ENCODE data around the gene SLC45A1. TPM values are rescaled to one million over a fixed set of nuclear protein-coding genes. Genes with fewer than 3 reads are reported as not detected.
"Not testable (repeated sequence)": the region's sequence is repeated elsewhere in the genome, so short reads cannot be mapped to it uniquely, and the experiment has no call there.

SLC45A1 gene
- 0.49 TPM for total RNA-seq

- DNase-seq: no peak
These were observed at the start of gene SLC45A1 for GRCh38 chr1:8317647-8318381. SLC45A1 (plus strand) TSS chr1:8318114; CDS start chr1:8324330, 6,216 bp downstream.

DNA sequence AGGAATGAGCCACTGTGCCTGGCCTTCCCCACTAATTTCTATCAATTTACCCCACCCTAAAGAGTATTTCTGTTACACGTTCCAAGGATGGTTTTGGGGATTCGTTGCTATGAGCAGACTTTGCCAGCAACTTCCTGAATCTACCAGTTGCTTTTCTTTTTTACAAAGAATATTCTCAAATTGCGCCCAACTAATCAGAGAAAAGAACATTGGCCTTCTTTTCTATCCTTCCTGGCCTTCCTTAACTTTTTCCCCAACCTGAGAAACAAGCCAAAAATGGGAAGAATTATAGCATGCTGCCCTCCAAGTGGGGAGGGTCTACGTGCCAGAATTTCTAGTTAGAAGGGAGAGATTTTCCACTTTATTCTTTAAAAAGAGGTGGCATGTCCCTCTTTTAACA lies 44.9 kb upstream of the SLC45A1 start:
- DNase-seq: no peak

GRCh38 chr1:8274352-8274751 lies 43.6 kb upstream of the SLC45A1 start:
- no peak for DNase-seq

- no peak for DNase-seq
These were observed 41.6 kb upstream of the SLC45A1 start for GRCh38 chr1:8276173-8276914.

- no peak for DNase-seq
These were observed 41.0 kb upstream of the SLC45A1 start for GRCh38 chr1:8276932-8277331.

DNA sequence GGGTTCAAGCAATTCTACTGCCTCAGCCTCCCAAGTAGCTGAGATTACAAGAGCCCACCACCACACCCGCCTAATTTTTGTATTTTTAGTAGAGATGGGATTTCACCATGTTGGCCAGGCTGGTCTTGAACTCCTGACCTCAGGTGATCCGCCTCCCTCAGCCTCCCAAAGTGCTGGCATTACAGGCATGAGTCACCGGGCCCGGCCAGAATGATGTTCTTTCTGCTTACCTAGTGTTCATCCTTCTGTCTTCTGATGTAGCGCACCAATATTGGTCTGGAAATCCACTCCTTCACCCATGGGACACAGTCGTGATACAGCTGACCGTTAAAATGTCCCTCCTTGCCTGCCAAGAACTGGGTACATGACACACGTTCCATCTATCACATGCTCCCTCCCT lies 39.2 kb upstream of the SLC45A1 start:
- DNase-seq: not testable (repeated sequence)

- DNase-seq: no peak
These were observed 35.9 kb upstream of the SLC45A1 start for GRCh38 chr1:8281843-8282509.

GRCh38 chr1:8283058-8283884 lies 34.6 kb upstream of the SLC45A1 start:
- DNase-seq: no peak

DNA sequence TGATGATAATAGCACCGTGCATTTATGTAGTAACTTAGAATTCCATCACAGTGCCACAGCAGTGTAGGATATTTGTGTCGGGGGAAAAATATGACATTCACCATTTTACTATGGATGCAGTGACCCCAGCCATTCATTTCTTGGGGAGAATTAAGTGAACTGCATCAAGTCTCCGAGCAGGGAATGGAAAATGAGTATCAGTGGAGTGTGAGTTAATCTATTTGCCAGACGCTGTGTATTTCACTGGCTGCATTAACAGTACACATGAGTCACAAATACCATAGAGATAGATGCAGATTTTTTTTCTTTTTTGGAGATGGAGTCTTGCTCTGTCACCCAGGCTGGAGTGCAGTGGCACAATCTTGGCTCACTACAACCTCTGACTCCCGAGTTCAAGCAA lies 33.8 kb upstream of the SLC45A1 start:
- peak; percentile 7 for DNase-seq

- DNase-seq: no peak
These were observed 32.8 kb upstream of the SLC45A1 start for GRCh38 chr1:8285103-8285502.

DNA sequence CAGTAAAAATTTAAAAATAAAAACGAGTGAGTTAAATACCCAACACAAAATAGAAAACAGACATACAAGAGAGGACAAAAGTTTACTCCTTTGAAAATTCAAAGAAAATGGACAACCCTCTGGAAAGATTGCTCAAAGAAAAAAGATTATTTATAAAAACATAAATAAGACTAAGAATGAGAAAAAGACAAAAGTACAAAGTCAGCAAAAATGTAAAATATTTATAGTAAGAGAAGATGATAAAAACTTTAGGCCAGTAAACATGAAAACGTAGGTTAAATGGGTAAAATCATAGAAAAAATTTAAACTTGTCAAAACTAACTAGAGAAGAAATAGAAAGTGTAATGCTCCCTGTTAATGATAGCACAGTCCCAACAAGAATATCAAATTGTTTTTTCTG lies 31.9 kb upstream of the SLC45A1 start:
- no peak for DNase-seq

- DNase-seq: no peak
These were observed 24.8 kb upstream of the SLC45A1 start for GRCh38 chr1:8293118-8293517.

- no peak for DNase-seq
These were observed 24.2 kb upstream of the SLC45A1 start for GRCh38 chr1:8293641-8294169.

DNA sequence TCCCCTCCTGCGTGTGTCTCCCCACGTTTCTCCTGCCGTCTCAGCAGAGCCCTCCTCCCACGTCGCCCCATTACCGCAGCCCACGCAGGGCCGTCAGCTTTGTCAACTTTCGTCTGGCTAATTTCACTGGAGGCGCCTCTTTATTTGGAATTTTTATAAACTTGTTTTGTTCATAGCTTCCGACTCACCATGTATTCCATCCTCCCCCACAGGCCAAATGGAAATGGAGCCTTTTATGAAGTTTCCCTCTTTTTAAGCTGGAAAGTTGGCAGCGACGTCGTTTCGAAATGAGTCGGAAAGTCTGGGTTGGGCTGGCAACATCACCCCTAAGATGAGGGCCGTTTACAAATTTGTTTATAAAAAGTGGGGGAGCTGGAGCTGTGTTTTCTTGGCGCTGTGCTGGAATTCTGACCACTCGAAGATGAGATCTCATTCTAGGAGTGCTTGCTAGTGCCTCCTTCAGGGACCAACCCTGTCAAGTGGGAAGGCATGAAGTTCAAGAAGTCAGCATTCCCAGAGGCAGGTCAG lies 23.7 kb upstream of the SLC45A1 start:
- no peak for DNase-seq

GRCh38 chr1:8297245-8297644 lies 20.7 kb upstream of the SLC45A1 start:
- DNase-seq: no peak

GRCh38 chr1:8299963-8300362 lies 18.0 kb upstream of the SLC45A1 start:
- no peak for DNase-seq

GRCh38 chr1:8302081-8302956 lies 15.6 kb upstream of the SLC45A1 start:
- DNase-seq: no peak

- no peak for DNase-seq
These were observed 14.8 kb upstream of the SLC45A1 start for GRCh38 chr1:8303141-8303540.

DNA sequence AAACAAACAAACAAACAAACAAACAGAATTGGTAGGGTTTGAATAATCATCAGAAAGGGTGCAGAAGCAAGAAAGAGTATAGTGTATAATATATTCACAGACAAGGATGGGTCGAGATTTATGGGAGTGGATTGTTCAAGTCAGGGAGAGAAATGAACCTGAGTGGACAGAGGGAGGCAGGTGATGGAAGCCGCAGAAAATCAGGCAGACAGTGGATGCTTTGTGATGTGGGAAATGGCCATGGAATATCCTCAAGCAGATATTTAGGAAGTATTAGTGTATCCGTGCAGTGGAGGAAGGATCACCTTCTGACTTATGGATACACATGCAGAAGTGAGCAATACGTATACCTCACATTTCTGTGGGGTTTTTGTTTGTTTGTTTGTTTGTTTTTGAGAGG lies 14.0 kb upstream of the SLC45A1 start:
- DNase-seq: no peak

DNA sequence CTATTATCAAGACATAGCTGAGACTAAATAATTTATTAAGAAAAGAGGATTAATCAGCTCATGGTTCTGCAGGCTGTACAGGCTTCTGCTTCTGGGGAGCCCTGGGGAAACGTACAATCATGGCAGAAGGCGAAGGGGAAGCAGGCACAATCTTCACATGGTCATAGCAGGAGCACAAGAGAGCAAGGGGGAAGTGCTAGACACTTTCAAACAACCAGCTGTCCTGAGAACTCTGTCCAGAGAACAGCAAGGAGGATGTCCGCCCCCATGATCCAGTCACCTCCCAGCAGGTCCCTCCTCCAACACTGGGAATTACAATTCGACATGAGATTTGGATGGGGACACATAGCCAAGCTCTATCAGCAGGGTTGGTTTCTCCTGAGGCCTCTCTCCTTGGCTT lies 10.3 kb upstream of the SLC45A1 start:
- no peak for DNase-seq
